Ovary (tissue), 3 donors: ENCODE data around the gene PTPN14.

Experiments used
- POLR2A ChIP-seq: fragments of 450-650 bp; IDR thresholded peaks from one replicate; pipeline ENCODE4 v1.6.1; 2017; ENCODE audit warnings: antibody characterized with exemption, mild to moderate bottlenecking, moderate library complexity
- TF ChIP-seq, protein P1 (sequence below), 3 donors: fragments of 450-650 bp in 2 of 3; fragments of 200-600 bp in 1 of 3; IDR thresholded peaks; one replicate each; pipeline versions ENCODE4 v1.5.1 to v1.8.0; 2016 to 2022; ENCODE audit warnings: antibody characterized with exemption in 3 of 3, mild to moderate bottlenecking in 1 of 3
- donor health status: DM: no; HTN: no; CAD: no.

DNA sequence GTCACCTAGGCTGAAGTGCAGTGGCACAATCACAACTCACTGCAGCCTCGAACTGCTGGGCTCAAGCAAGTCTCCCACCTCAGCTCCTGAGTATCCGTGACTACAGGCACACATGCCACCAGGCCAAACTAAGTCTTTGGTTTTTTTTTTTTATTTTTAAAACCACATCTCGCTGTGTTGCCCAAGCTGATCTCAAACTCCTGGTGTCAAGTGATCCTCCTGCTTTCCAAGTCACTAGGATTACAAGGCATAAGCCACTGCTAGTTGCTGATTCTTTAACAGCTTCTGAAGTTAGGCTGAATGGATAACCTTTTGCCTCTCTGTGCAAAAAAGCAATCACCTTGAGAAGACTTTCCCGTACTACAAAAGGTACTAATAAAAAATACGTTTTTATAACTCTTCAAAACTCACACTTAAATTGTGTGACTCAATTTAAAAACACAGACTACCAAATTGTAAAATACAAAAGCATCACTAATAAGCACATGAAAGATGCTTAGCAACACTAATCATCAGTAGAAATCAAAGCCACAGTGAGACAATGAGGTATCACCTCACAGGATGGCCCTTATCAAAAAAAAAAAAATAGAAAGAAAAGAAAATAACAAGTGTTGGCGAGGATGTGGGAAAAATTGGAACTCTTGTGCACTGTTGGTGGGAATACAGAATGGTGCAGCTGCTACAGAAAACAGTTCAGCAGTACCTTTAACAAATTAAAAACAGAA, 40.3 kb downstream of the PTPN14 start:
- TF ChIP-seq, protein P1, sequence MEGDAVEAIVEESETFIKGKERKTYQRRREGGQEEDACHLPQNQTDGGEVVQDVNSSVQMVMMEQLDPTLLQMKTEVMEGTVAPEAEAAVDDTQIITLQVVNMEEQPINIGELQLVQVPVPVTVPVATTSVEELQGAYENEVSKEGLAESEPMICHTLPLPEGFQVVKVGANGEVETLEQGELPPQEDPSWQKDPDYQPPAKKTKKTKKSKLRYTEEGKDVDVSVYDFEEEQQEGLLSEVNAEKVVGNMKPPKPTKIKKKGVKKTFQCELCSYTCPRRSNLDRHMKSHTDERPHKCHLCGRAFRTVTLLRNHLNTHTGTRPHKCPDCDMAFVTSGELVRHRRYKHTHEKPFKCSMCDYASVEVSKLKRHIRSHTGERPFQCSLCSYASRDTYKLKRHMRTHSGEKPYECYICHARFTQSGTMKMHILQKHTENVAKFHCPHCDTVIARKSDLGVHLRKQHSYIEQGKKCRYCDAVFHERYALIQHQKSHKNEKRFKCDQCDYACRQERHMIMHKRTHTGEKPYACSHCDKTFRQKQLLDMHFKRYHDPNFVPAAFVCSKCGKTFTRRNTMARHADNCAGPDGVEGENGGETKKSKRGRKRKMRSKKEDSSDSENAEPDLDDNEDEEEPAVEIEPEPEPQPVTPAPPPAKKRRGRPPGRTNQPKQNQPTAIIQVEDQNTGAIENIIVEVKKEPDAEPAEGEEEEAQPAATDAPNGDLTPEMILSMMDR (IDR thresholded peaks at IDR 0.05): no peak
- no peak for TF ChIP-seq POLR2A
